Measurements from ENCODE around the gene THADA.

DNA sequence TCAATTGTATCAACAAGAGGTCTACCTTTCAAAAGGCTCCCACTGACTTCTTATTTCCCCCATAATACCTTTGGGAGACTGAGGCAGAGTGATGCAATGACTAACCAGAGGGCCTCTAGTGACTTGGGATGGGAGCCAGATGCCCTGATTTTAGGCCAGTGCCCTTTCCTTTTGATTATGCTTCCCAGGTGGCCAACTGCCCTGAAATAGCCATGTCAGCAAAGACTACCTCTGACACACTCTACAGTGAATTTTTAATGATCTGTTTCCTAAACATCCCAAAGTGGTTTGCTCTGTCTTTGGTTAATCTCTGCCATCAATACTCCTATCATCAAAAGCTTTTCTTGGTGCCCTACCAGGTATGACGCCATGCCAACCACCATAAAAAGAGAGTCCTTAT, 303.5 kb downstream of the THADA start:
- no peak for TF ChIP-seq CTCF (conservative IDR thresholded peaks at IDR 0.05; ENCODE audit: low read length)
- TF ChIP-seq EZH2phosphoT487 (IDR thresholded peaks at IDR 0.05; ENCODE audit: borderline replicate concordance, low read depth, low read length), result no peak

Measured in OCI-LY7 (cell line).